ENCODE data around the gene PCED1A.

- TF ChIP-seq CTCF (conservative IDR thresholded peaks at IDR 0.05) (no peak), ZFX (IDR thresholded peaks at IDR 0.05) (no peak)
Observed at GRCh38 chr20:2879146-2879545, 38.7 kb upstream of the PCED1A start.
